GM19351 (cell line): Measurements from ENCODE around the gene RBM10.

Experiments
- ATAC-seq: cut with Tn5 transposase; IDR thresholded peaks from one replicate; pipeline ENCODE4 v1.9.1; 2021; ENCODE audit warnings: mild to moderate bottlenecking, moderate library complexity; ENCODE audit not compliant: unreplicated experiment

Gene RBM10

DNA sequence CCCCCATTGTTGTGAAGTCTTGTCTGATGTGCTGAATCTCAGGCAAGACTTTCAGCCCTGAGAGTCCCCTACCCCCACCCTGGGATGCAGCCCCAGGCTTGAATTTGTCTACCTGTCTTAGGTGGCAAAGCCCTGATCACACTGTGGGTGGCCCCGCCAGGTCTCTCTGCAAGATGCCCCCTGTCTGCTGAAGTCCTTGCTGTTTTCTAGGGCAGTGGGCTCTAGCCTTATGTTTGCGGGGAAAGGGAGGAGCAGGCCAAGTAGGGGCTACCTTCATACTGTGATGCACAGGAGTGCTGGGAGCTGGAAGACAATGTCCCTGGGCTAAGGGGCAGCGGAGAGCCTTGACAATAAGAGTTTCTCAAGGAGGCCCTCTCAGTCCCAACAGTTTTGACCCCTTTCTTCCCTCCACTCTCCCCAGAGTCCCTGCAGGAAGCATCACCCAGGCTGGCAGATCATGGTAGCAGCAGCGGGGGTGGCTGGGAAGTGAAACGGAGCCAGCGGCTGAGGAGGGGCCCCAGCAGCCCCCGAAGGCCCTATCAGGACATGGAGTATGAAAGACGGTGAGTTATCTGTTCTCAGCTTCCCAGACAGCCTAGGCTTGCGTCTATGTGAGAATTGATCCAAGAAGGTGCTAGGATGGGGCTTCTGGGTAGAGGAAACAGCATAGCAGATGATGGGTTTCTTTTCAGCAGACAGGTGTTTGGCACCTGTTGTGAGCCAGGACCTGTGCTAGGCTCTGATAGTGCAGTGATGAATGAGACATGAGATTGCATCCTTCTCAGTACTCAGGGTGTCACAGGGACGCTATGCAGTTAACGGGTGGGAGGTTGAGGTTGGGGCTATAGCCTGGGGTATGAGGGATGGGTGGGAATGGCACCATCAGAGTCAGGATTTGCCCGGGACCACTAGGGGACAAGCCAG is 2.2 kb downstream of the RBM10 start:
- ATAC-seq: no peak

DNA sequence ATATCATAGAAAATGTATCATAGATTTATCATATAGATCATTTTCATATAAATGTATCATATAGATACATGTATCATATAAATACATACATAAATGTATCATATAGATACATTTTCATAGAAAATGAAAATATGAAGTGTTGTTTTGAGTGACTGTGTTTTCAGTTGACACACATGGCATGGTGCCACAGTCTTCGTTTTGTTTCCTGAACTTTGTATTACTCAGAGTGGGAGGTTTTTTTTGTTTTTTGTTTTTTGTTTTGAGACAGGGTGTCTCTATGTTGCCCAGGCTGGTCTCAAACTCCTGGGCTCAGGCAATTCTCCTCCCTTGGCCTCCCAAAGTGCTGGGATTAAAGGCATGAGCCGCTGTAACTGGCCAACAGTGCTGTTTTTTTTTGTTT is 3.9 kb downstream of the RBM10 start:
- no peak for ATAC-seq

DNA sequence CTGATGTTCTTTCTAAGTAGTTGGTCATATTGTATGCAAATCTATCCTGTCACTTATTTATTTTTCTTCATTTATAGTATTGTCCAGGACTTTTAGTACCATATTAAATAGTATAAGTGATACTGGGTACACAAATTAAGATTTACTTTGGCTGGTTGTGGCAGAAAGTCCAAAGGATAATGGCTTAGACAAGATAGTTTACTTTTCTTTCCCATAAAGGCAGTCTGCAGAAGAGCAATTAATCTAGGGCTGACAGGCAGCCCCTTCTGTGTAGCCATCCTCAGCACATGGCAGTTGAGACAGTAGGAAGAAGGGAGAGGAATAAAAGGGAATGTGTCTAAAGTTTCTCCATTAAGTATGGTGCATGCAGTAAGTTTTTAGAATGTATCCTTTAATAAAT is 6.4 kb downstream of the RBM10 start:
- ATAC-seq: no peak

DNA sequence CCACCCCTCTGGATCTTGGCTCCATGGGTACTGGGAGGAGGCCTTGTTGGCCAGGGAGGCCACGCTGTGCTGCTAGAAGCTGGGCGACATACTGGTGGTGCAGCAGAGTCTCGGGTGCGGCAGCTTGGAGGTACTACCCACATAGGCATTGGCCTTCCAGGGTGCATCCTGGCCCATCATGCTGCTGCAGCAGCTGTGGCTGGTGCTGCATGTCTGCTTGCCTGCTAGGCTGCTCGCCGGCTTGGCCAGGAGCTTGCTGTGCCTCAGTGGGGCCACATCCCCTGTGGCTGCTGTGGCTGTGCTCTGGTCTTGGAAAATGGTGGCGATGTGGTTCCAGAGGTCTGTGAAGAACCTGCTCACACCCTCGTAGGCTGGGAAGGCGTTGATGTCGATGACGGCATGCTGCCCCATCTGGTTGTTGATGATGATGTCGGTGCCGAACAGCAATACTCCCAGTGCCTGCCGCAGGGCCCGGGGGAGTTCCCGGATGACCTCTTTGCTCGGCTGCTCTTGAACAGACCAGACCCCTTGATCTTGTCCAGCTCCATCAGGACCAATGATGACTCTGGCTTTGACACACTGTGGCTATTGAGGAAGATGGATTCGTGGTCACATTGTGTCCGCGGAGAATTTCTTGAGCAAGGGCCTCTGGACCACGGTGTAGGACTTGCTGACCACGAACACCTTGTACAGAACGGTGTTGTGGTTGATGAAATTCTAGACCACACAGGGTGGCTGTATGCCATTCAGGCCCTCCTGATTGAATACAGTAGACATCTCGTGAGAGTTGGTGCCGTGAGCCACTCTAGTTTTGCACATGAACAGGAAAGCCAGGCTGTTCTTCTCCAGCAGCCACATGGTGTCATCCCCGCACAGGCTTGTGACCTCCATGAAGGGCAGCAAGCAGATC is 11.8 kb downstream of the RBM10 start:
- no peak for ATAC-seq

DNA sequence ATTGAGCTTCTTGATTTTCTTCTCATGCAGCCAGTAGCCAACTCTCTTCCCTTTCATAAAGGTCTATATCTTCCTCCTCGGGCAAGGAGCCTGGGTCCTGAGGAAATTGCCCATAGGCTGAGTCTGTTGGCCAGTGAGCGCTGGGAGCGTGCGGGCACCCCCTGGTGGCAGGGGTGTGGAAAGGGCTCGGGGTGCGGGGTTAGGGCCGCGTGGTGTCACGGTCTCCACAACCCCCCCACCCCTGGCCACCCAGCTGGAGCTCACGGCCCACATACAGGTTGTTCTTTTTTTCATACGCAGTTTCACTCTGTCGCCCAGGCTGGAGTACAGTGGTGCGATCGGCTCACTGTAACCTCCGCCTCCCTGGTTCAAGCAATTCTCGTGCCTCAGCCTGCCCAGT is 13.1 kb downstream of the RBM10 start:
- ATAC-seq: no peak

DNA sequence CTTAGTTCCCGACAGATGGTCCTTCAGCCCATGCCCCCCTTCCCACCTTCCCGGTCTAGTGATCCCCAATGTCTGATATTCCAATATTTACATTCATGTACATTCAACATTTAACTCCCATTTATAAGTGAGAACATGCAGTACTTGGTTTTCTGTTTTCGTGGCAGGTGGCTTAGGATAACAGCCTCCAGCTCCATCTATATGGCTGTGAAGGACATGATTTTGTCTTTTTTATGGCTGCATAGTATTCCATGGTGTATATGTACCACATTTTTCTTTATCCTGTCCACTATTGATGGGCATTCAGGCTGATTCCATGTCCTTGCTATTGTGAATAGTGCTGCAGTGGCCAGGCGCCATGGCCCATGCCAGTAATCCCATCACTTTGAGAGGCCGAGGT is 13.8 kb downstream of the RBM10 start:
- no peak for ATAC-seq

DNA sequence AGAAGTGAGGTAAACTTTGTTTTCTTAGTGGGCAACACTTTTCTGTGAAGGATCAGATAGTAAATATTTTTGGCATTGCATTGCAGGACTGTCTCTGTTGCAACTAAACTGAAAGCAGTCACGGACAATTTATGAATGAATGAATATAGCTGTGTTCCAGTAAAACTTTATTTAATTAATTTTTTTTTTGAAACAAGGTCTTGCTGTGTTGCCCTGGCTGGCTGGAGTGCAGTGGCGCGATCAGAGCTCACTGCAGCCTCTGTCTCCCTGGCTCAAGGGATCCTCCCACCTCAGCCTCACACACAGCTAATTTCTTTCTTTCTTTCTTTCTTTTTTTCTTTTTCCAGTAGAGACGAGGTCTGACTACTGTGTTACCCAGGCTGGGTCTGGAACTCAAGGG is 15.8 kb downstream of the RBM10 start:
- no peak for ATAC-seq

DNA sequence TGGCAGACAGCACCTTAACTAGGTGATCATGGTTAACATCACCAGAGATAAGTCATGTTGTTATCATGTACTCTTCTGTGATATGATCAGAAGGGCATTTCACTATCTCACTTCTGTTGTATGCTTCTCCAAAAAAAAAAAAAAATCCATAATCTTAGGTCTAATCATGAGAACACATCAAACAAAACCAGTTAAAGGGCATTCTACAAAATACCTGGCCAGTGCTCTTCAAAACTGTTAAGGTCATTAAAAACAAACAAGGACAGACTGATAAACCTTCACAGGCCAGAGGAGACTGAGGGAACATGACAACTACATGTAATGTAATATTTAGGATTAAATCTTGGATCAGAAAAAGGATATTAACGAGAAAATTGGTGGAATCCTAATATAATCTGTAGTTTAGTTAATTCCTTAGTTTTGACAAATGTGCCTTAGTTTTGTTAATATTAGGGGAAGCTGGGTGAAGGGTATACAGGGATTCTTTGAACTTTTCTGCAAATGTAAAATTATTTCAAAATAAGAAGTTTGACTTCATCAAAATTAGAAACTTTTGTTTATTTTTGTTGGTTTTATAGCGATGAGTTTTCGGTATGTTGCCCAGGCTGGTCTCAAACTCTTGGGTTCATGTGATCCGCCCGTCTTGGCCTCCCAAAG is 18.0 kb downstream of the RBM10 start:
- ATAC-seq: no peak

DNA sequence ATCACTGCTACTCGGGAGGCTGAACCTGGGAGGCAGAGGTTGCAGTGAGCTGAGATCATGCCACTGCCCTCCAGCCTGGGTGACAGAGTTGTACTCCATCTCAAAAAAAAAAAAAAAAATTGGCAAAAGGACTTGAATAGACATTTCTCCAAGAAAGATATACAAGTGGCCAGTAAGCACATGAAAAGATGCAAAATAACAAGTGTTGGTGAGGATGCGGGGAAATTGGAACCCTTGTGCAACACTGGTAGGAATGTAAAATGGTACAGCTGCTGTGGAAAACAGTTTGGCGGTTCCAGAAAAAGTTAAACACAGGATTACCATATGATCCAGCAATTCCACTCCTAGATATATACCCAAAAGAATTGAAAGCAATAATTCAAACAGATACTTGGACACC is 19.4 kb downstream of the RBM10 start:
- ATAC-seq: no peak

DNA sequence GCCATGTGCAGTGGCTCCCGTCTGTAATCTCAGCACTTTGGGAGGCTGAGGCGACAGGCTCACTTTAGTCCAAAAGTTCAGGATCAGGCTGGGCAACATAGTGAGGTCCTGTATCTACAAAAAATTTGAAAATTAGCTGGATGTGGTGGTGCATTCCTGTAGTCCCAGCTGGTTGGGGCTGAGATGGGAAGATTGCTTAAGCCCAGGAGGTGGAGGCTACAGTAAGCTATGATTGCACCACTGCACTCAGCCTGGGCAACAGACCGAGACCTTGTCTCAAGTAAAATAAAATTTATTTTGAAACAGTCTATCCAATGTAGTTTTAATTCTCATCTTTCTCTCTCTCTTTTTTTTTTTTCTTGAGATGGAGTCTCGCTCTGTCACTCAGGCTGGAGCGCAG is 21.1 kb downstream of the RBM10 start:
- ATAC-seq: no peak

DNA sequence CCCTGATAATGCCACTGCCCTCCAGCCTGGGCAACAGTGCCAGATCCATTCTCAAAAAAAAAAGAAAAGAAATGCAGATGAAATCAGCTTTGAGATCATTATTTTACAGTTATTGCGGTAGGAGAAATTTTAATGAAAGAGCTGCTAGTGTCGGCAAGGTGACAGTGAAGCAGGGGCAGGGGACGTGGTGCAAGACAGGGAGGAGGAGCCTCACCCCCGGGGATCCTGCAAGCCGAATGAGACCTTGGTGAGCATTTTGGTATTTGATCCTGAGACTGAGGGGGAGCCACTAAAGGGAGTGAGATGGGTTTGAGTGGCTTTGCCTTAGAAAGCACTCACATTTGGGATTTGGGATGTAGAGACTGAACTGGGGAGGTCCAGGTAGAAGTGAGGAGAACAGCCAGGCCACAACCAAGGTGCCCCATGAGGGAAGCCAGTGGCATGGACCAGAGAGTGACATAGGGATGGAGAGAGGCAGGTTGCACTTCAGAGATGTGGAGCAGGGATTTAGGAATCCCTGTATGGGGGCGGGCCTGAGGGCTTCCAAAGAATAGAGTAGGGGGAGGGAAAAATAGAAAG is 23.6 kb downstream of the RBM10 start:
- ATAC-seq: no peak

DNA sequence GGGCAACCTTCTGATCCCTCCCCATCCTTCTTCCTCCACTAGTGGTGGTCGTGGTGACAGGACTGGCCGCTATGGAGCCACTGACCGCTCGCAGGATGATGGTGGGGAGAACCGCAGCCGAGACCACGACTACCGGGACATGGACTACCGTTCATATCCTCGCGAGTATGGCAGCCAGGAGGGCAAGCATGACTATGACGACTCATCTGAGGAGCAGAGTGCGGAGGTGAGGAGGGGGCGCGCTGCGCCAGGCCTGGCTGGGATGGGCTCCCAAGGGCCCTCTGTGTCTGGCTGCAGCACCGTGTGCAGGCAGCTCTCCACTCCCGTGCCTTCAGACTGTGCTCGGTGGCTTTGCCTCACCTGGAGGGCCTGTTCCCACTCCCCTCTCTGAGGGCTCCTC is 24.3 kb downstream of the RBM10 start:
- no peak for ATAC-seq

DNA sequence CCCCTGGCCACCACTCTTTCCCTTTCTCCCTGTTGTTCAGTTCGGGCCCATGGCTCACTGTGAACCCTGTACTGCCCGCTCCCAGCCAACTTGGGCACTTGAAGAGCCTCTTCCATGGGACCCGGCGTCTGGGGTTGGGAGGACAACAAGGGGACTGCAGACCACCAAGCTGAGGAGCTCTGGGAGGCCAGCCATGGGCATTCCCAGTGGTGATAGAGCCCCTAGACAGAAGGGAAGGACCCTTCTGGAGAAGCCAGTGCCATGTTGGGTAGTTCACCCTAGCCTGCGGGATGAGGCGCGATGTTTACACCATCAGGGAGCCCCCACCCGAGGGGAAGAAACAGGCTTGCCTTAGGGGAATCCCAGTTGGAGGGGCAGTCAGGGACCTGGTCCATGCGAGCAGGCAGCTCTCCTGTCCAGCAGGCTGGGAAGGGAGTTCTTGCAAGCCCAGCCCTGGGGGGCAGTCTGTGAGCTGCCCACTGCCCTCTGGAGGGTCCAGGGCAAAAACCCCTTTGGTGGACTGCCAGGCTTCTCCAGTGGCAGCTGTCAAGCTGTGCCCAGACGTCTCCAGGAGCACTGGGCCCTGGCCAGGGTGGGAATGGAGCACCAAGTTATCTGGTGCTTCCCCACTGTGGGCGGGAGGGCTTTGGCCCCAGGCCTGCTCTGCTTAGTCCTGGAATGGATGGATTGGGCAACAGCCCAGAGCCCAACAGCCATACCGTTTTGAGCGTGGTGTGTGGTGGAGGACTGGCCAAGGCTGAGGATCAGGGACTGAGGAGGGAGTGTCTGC is 24.9 kb downstream of the RBM10 start:
- ATAC-seq: no peak

DNA sequence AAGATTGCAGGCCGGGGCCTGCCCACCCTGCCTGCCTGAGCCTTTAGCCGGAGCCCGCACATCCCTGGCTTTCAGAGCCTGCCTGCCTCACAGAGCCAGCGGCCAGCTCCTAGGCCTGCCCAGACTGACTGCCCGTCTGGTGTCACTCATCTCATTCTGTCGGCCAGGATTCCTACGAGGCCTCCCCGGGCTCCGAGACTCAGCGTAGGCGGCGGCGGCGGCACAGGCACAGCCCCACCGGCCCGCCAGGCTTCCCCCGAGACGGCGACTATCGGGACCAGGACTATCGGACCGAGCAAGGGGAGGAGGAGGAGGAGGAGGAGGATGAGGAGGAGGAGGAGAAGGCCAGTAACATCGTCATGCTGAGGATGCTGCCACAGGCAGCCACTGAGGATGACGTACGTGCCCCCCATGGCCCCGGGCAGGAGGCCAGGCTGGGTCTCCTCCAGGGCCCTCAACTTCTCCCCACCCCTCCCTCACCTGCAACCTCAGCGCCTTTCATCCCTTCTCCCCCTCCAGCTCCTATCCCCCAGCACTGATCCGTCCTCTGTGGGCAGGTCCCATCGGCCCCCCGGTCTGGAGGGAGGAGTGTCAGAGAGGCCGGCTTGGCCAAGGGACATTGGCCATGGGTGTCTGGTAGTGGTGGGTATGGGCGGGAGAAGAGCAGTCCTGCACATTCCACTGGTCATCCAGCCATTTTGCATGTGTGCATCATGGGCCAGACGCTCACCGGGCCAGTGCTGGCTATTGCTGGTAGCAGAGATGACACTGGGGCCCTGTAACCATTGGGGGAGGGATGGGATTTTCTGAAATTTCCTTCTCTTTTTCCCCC is 26.1 kb downstream of the RBM10 start:
- ATAC-seq: no peak

DNA sequence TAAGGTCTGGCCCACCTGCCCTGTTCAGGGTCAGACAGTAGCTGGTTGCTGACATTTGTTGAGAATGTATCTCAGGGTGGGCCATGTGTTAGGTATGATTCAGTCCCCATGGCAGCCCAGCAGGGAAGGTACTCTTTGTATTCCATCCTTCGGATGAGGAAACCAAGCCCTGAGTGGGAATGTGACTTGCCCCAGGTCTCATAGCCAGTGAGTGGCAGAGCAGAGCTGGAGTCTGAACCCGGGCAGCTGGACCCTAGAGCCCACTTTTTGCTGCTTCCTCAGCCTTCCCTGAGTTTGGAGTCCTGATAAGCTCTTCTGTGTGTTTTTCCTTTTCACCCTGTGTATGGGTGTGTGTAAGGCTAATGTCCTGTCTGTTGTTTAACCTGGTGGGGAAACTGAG is 27.0 kb downstream of the RBM10 start:
- ATAC-seq: no peak

DNA sequence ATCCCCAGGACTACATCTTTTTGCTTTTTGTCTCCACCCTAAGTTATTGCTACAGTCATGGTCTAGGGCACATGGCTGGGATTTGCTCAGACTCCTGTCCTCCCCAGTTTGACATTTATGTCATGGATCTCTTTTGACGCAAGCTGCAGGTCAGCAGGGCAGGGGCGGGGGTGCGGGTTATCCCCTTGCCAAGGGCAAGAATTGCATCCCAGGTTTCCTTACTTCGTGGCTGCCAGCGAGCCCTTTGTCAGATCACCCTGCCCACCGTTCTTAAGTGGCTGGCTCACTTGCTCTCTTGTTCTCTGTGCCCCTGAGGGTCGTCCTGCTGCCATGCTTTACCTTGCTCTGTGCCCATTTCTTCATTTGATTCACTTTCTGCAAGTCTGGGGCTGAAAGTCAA is 27.5 kb downstream of the RBM10 start:
- ATAC-seq: no peak

DNA sequence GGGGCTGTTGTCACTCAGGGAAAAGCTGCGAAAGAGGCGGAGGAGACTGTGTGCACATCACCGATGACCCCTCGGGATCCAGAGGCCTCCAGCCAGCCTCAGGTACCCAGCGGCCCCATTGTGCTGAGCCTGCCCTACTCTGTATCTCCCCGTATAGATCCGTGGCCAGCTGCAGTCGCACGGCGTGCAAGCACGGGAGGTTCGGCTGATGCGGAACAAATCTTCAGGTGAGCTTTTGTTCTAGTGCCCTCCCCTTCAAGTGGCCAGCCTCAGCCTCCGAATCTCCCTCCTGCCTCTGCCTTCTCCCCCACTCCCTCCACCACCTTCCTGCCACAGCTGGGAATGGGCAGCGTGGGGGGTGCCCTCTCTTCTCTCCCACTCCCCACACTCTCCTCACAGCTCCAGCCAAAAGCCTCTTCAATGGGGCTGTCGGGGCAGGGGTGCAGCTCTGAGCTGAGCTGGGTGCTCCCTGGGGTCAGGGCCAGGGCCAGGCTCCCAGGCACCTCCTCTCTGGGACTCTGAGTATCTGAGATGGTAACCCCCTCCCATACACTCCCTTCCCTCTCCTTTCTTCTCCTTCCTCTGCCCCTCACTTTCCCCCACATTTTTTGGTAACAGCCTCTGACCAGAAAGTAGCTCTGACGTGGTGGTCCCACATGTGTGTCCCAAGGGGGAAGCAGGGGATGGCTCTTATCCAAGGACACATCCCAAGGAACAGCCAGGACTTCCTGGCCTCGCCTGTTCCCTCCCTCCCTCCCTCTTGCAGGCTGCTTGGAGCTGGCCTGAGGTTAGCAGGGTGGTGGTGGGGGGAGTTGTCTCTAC is 28.2 kb downstream of the RBM10 start:
- no peak for ATAC-seq

DNA sequence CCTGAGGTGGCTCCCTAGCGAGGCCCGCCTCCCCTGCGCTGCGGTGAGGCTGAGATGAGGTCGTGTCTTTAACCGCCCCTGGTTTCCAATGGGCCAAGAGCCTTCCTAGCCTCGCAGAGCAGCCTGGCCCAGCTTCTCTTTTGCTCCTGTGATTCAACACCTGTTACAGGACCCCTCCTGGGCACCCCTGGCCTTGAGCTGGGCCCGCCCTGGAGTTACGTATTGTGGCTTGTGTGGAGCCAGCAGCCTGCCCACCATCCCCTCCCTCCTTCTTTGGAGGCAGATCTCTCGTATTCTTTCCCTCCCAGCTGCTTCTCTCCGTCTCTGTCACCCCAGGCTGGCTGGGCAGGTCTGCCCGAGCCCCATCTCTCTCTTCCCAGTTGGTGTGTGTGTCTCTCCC is 29.4 kb downstream of the RBM10 start:
- no peak for ATAC-seq
